ENCODE data around the gene PPP1R16B.

PPP1R16B gene

DNA sequence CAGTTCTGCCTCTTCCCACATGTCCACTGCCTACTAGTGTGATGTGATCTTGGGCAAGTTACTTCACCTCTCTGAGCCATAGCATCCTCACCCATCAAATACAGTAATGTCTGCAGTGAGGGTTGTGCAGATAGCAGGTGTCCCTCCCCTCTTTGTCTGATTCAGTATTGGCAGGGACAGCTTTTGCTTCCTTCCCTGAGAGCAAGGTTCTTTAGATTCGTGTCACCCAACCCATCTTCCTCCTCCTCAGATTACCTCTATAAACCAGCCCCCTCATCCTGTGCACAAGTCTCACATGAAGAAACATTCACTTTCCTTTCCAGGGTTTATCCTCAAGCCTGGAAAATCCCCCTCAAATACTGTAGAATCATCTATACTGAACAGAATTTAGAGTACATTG lies 41.9 kb upstream of the PPP1R16B start:
- TF ChIP-seq, protein P1, sequence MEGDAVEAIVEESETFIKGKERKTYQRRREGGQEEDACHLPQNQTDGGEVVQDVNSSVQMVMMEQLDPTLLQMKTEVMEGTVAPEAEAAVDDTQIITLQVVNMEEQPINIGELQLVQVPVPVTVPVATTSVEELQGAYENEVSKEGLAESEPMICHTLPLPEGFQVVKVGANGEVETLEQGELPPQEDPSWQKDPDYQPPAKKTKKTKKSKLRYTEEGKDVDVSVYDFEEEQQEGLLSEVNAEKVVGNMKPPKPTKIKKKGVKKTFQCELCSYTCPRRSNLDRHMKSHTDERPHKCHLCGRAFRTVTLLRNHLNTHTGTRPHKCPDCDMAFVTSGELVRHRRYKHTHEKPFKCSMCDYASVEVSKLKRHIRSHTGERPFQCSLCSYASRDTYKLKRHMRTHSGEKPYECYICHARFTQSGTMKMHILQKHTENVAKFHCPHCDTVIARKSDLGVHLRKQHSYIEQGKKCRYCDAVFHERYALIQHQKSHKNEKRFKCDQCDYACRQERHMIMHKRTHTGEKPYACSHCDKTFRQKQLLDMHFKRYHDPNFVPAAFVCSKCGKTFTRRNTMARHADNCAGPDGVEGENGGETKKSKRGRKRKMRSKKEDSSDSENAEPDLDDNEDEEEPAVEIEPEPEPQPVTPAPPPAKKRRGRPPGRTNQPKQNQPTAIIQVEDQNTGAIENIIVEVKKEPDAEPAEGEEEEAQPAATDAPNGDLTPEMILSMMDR (IDR thresholded peaks at IDR 0.05), result no peak
- H3K9me3 ChIP-seq, result no peaks in the 10 kb centered on the region
- H3K4me3 ChIP-seq (ENCODE audit: low read depth in 1 of 2, low read length in 1 of 2), result no peak overlapping the region
- no peak overlapping the region for H3K27ac ChIP-seq
- peaks cover 15 to 17% of the 10 kb centered on the region in 2 experiments for H3K4me1 ChIP-seq (ENCODE audit: control insufficient read depth in 1 of 2, insufficient read depth in 1 of 2, low read depth in 1 of 2, low read length in 1 of 2)
- H3K27me3 ChIP-seq, result no peaks in the 10 kb centered on the region
- peaks cover 35% of the 10 kb centered on the region for H3K36me3 ChIP-seq

DNA sequence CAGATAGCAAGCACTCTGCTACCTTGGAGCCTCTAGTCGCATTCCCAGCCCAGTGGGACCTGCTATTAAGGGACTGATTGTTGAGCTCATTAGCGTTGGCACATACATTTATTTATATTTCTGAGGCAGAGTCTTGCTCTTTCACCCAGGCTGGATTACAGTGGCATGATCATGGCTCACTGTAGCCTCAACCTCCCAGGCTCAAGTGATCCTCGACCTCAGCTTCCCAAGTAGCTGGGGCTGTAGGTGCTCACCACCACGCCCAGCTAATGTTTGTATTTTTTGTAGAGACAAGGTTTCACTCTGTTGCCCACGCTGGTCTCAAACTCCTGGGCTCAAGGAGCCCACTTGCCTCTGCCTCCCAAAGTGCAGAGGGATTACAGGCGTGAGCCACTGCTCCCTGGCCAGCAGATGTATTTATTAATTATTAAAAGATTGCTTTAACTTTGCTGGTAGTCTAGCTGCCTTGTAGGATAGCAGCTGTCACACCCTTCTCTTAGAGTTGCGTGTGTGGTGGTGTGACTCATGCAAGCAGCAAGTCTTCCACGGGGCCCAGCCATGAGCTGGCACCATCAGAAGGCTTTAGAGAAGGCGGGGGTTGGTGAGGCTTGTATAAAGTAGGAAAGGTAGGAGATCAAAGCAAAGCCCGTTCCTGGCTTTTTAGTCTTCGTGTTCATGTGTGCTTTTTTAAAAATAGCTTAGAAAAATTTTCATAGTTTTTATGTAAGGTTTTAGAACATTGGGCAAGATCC lies 40.8 kb upstream of the PPP1R16B start:
- Histone ChIP-seq H3K4me1 (ENCODE audit: control insufficient read depth in 1 of 2, insufficient read depth in 1 of 2, low read depth in 1 of 2, low read length in 1 of 2) (peaks cover 15 to 17% of the 10 kb centered on the region in 2 experiments), H3K4me3 (ENCODE audit: low read depth in 1 of 2, low read length in 1 of 2) (no peak overlapping the region), H3K27me3 (no peaks in the 10 kb centered on the region), H3K9me3 (no peaks in the 10 kb centered on the region), H3K36me3 (peaks cover 40% of the 10 kb centered on the region), H3K27ac (no peak overlapping the region)
- TF ChIP-seq, protein P1 (IDR thresholded peaks at IDR 0.05), result no peak

DNA sequence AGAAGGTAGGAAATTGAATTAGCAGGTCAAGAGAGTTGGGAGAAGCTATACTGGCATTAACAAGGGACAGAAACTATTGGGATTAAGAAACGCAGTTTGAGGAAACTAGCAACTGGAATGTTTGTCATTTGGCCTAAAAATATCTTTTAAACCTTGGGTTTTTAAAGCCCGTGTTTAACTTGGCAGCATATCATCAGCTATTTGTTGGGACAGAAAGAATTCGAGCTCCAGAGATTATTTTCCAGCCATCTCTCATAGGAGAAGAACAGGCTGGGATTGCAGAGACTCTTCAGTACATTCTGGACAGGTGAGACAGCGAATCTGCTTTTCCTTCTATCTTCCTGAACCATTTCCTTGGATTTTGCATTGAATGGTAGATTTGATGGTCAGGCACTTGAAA lies 39.4 kb upstream of the PPP1R16B start:
- Histone ChIP-seq H3K9me3 (no peaks in the 10 kb centered on the region), H3K36me3 (peaks cover 49% of the 10 kb centered on the region), H3K27me3 (no peaks in the 10 kb centered on the region), H3K27ac (no peak overlapping the region), H3K4me1 (ENCODE audit: control insufficient read depth in 1 of 2, insufficient read depth in 1 of 2, low read depth in 1 of 2, low read length in 1 of 2) (peaks cover 14 to 15% of the 10 kb centered on the region in 2 experiments), H3K4me3 (ENCODE audit: low read depth in 1 of 2, low read length in 1 of 2) (no peak overlapping the region)
- TF ChIP-seq, protein P1 (IDR thresholded peaks at IDR 0.05), result no peak

DNA sequence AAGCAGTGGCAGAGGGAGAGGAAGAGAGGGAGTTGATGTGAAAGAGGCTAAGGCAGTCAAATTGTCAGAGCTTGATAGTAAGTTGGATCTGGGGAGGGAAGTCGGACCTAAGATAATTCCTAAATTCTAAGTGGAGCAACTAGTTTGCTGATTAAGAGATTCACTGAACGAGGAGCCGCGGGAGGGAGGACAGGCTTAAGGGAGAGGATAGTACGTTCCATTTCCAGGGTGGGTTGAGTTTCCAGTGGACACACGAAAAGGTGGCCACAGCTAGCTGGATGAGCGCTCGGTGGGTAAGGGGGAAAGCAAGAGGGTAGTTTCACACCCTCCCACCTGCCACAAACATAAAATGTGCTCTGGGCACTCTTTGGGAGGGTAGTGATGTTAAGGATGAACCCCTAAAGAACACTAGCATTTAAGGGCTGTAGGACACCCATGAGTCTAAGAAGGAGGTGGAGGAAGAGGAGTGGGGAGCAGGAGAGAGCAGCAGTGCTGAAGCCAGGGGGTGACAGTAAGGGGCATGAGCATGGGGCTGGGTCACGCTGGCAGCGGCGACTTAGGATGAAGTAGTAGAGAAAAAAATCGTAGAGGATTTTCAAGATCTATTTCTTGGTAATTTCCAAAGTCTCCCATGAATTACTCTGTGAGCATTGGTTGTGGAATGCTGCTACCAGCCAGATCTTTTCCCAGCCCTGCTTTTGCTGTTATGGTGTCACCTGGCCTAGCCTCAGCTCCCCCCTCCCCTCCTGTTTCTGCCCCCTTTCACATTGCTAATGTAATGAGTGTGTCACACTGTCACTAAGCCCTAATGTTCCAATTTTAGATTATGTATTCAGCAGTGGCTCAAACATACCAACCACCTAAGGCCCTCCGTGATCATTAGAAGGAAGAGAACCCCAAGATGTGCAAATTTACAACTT lies 35.9 kb upstream of the PPP1R16B start:
- TF ChIP-seq, protein P1 (IDR thresholded peaks at IDR 0.05), result no peak
- no peak overlapping the region for H3K27ac ChIP-seq
- H3K27me3 ChIP-seq, result no peaks in the 10 kb centered on the region
- H3K4me1 ChIP-seq (ENCODE audit: control insufficient read depth in 1 of 2, insufficient read depth in 1 of 2, low read depth in 1 of 2, low read length in 1 of 2), result peaks cover 0 to 5% of the 10 kb centered on the region in 2 experiments
- H3K4me3 ChIP-seq (ENCODE audit: low read depth in 1 of 2, low read length in 1 of 2), result no peak overlapping the region
- H3K9me3 ChIP-seq, result no peaks in the 10 kb centered on the region
- peaks cover 66% of the 10 kb centered on the region for H3K36me3 ChIP-seq

DNA sequence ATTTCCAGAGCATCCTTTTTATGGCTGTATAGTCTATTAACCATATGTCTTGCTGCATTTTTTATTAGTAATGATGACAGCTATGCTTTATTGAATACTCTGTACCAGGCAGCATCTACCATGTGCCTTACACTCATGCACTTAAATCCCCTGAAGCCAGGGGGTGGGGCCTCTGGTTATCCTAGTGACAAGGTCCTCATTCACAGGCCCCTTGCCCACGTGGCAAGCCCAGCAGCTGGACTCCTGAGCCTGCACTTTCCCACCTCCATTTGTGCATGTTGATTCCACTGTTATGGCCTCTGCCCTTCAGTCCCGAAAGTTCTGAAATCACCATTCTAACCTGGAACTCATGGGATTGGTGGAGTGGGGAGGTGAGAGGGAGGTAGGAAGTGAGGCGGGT lies 35.0 kb upstream of the PPP1R16B start:
- Histone ChIP-seq H3K27me3 (no peaks in the 10 kb centered on the region), H3K9me3 (no peaks in the 10 kb centered on the region), H3K4me1 (ENCODE audit: control insufficient read depth in 1 of 2, insufficient read depth in 1 of 2, low read depth in 1 of 2, low read length in 1 of 2) (peaks cover 0 to 5% of the 10 kb centered on the region in 2 experiments), H3K27ac (no peak overlapping the region), H3K4me3 (ENCODE audit: low read depth in 1 of 2, low read length in 1 of 2) (no peak overlapping the region), H3K36me3 (peaks cover 59% of the 10 kb centered on the region)
- TF ChIP-seq, protein P1 (IDR thresholded peaks at IDR 0.05), result no peak

Data from neutrophil (primary cell).